Tibial nerve (tissue), 4 donors: ENCODE measurements around the gene IGFN1. TPM values are rescaled to one million over a fixed set of nuclear protein-coding genes. Genes with fewer than 3 reads are reported as not detected.

Experiments
- DNase-seq, 2 donors: peaks; one replicate each; pipeline ENCODE4 v3.0.0-alpha.2; 2019; ENCODE audit warnings: low spot score in 2 of 2
- H3K27ac ChIP-seq, 4 donors: fragments of 200-600 bp; sonication (generic) in 3 of 4; one replicate each; pipeline ENCODE4 v1.5.1; 2017 to 2019; ENCODE audit warnings: mild to moderate bottlenecking in 1 of 4
- H3K27me3 ChIP-seq, 2 donors: fragments of 200-600 bp; sonication (generic) in 1 of 2; one replicate each; pipeline versions ENCODE4 v1.5.1 to v1.6.0; 2017 to 2019
- H3K36me3 ChIP-seq, 3 donors: fragments of 200-600 bp; sonication (generic); one replicate each; pipeline ENCODE4 v1.5.1; 2018 to 2019
- H3K4me1 ChIP-seq, 4 donors: fragments of 200-600 bp; sonication (generic) in 3 of 4; one replicate each; pipeline ENCODE4 v1.5.1; 2017 to 2019
- H3K4me3 ChIP-seq, 4 donors: fragments of 200-600 bp; sonication (generic) in 3 of 4; one replicate each; pipeline ENCODE4 v1.5.1; 2017 to 2019; ENCODE audit warnings: mild to moderate bottlenecking in 1 of 4, moderate library complexity in 1 of 4
- H3K9me3 ChIP-seq, 4 donors: fragments of 200-600 bp; sonication (generic) in 3 of 4; one replicate each; pipeline ENCODE4 v1.5.1; 2017 to 2019
- EP300 ChIP-seq, 2 donors: sonication (generic); formaldehyde crosslinking; IDR thresholded peaks; one replicate each; pipeline ENCODE4 v1.6.1; 2017; ENCODE audit warnings: antibody characterized with exemption in 2 of 2, mild to moderate bottlenecking in 1 of 2
- POLR2A ChIP-seq, 2 donors: fragments of 450-650 bp; IDR thresholded peaks; one replicate each; pipeline ENCODE4 v1.6.1; 2017; ENCODE audit warnings: antibody characterized with exemption in 2 of 2, mild to moderate bottlenecking in 2 of 2, moderate library complexity in 2 of 2
- WGBS, 2 donors: methylation state at CpG; one replicate each; pipeline ENCODE4 v1.1.5; 2018; 5-methylcytosine and 5-hydroxymethylcytosine counted together
- total RNA-seq, 4 donors: library from RNA; depleted of rRNA; stranded (reverse); fragments of >200 nt; gene quantifications; one replicate each; pipeline ENCODE4 v1.1.0, GENCODE V29; 2016
- TF ChIP-seq, protein P1 (sequence below), 5 experiments: fragments of 200-600 bp in 3 of 5; fragments of 450-650 bp in 2 of 5; sonication (generic) in 3 of 5; IDR thresholded peaks; one replicate each; pipeline ENCODE4 v1.5.1; 2016 to 2019; ENCODE audit warnings: antibody characterized with exemption in 5 of 5, mild to moderate bottlenecking in 3 of 5, moderate library complexity in 2 of 5

IGFN1 gene
- total RNA-seq, 4 donors from 2014 or later = not detected

DNA sequence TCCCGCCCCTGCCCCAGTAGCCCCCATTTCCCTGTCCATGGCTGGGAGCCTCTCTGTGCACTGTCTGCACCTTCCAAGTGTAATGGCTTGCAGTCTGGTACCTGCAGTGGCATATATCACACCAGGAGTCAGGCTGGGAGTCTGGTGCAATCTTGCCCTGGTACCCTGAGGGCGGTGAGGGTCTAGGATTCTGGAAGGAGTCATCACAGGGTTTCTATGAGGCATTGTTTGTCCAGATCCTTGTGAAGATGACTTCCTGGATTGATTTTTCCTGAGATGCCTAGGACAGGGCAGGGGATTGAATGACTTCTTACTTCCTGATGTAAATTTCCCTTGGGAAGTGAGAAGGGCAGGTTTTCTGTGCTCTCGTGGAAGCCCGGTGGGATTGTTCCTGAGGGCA, 86.8 kb downstream of the IGFN1 start:
- H3K36me3 ChIP-seq = no peaks in the 10 kb centered on the region
- TF ChIP-seq EP300 (IDR thresholded peaks at IDR 0.05) (no peak), POLR2A (IDR thresholded peaks at IDR 0.05) (no peak)
- TF ChIP-seq, protein P1, sequence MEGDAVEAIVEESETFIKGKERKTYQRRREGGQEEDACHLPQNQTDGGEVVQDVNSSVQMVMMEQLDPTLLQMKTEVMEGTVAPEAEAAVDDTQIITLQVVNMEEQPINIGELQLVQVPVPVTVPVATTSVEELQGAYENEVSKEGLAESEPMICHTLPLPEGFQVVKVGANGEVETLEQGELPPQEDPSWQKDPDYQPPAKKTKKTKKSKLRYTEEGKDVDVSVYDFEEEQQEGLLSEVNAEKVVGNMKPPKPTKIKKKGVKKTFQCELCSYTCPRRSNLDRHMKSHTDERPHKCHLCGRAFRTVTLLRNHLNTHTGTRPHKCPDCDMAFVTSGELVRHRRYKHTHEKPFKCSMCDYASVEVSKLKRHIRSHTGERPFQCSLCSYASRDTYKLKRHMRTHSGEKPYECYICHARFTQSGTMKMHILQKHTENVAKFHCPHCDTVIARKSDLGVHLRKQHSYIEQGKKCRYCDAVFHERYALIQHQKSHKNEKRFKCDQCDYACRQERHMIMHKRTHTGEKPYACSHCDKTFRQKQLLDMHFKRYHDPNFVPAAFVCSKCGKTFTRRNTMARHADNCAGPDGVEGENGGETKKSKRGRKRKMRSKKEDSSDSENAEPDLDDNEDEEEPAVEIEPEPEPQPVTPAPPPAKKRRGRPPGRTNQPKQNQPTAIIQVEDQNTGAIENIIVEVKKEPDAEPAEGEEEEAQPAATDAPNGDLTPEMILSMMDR (IDR thresholded peaks at IDR 0.05) = no peak
- no peak overlapping the region for H3K27ac ChIP-seq
- no peak for DNase-seq
- 77 to 82% methylated on average over 4 of the region's 4 CpGs for WGBS, 2 donors
- H3K4me3 ChIP-seq = no peak overlapping the region
- no peaks in the 10 kb centered on the region for H3K9me3 ChIP-seq
- peaks cover 0 to 13% of the 10 kb centered on the region in 2 donors for H3K27me3 ChIP-seq
- H3K4me1 ChIP-seq = no peaks in the 10 kb centered on the region

Other genes starting within 250 kb of the IGFN1 start
- 1 to 10 TPM in 3 of 4 donors, under 1 TPM in 1; 0.84 to 3.3 (median 2.6) TPM for gene KIF21B, start 167.1 kb upstream of the IGFN1 start, total RNA-seq
- not detected for gene CACNA1S, start 78.4 kb upstream of the IGFN1 start, total RNA-seq
- gene ASCL5, start 63.6 kb upstream of the IGFN1 start, total RNA-seq = not detected
- 10 to 100 TPM; 57.9 to 73.9 (median 66.3) TPM for gene TMEM9, start 36.4 kb upstream of the IGFN1 start, total RNA-seq
- gene PKP1, start 92.7 kb downstream of the IGFN1 start, total RNA-seq = under 1 TPM in 3 of 4 donors, not detected in 1; 0.22 to 0.90 (median 0.39) TPM
- 100 to 1,000 TPM in 1 of 4 donors, 10 to 100 TPM in 1, 1 to 10 TPM in 2; 6.6 to 128 (median 45.7) TPM for gene TNNT2, start 186.9 kb downstream of the IGFN1 start, total RNA-seq
- not detected for gene LAD1, start 208.5 kb downstream of the IGFN1 start, total RNA-seq
- 1 to 10 TPM in 1 of 4 donors, under 1 TPM in 1, not detected in 2; under 0.01 to 3.5 TPM for gene TNNI1, start 230.9 kb downstream of the IGFN1 start, total RNA-seq